Measurements from ENCODE around the gene MMEL1.
"Not testable (repeated sequence)": the region's sequence is repeated elsewhere in the genome, so short reads cannot be mapped to it uniquely, and the experiment has no call there.

Gene MMEL1

GRCh38 chr1:2590233-2591141, 42.3 kb downstream of the MMEL1 start:
- DNase-seq (ENCODE audit: low spot score) = no peak

GRCh38 chr1:2589431-2590232, 43.2 kb downstream of the MMEL1 start:
- DNase-seq (ENCODE audit: low spot score) = no peak

GRCh38 chr1:2588661-2589430, 44.0 kb downstream of the MMEL1 start:
- no peak for DNase-seq (ENCODE audit: low spot score)

GRCh38 chr1:2587860-2588571, 44.8 kb downstream of the MMEL1 start:
- no peak for DNase-seq (ENCODE audit: low spot score)

GRCh38 chr1:2587071-2587859, 45.6 kb downstream of the MMEL1 start:
- DNase-seq (ENCODE audit: low spot score) = no peak

- DNase-seq (ENCODE audit: low spot score) = peak; percentile 100
Observed at GRCh38 chr1:2586154-2587070, 46.4 kb downstream of the MMEL1 start, which contains the start of gene PRXL2B. Gene PRXL2B (plus strand): TSS chr1:2586777. CDS start chr1:2586886, 109 bp downstream.

GRCh38 chr1:2585318-2586092, 47.3 kb downstream of the MMEL1 start:
- no peak for DNase-seq (ENCODE audit: low spot score)

GRCh38 chr1:2584686-2585317, 48.0 kb downstream of the MMEL1 start:
- no peak for DNase-seq (ENCODE audit: low spot score)

GRCh38 chr1:2583871-2584351, 48.9 kb downstream of the MMEL1 start:
- no peak for DNase-seq (ENCODE audit: low spot score)

GRCh38 chr1:2583331-2583791, 49.5 kb downstream of the MMEL1 start:
- DNase-seq (ENCODE audit: low spot score) = no peak

GRCh38 chr1:2582391-2582790, 50.4 kb downstream of the MMEL1 start:
- DNase-seq (ENCODE audit: low spot score) = no peak

- DNase-seq (ENCODE audit: low spot score) = no peak
Observed at GRCh38 chr1:2580691-2581090, 52.1 kb downstream of the MMEL1 start.

- DNase-seq (ENCODE audit: low spot score) = no peak
Observed at GRCh38 chr1:2578758-2579118, 54.1 kb downstream of the MMEL1 start.

GRCh38 chr1:2577565-2578075, 55.2 kb downstream of the MMEL1 start:
- DNase-seq (ENCODE audit: low spot score) = not testable (repeated sequence)

GRCh38 chr1:2575801-2576663, 56.8 kb downstream of the MMEL1 start:
- DNase-seq (ENCODE audit: low spot score) = no peak

- DNase-seq (ENCODE audit: low spot score) = no peak
Observed at GRCh38 chr1:2574350-2574749, 58.5 kb downstream of the MMEL1 start.
